Hematopoietic multipotent progenitor cell treated with erythropoietin and hydrocortisone succinate and interleukin-3 and kit ligand, for 17 days (in vitro differentiated cells): ENCODE results near the gene ST14.
"Not testable (repeated sequence)": the region's sequence is repeated elsewhere in the genome, so short reads cannot be mapped to it uniquely, and the experiment has no call there.

Experiments used
- DNase-seq: peaks from one replicate; pipeline ENCODE4 v3.0.0-alpha.2; 2015; ENCODE audit warnings: low spot score

Gene ST14

GRCh38 chr11:130164221-130164570, 4.6 kb downstream of the ST14 start:
- no peak for DNase-seq

GRCh38 chr11:130165601-130166456, 6.2 kb downstream of the ST14 start:
- DNase-seq: no peak

- no peak for DNase-seq
Measured at GRCh38 chr11:130166457-130166784, 6.8 kb downstream of the ST14 start.

DNA sequence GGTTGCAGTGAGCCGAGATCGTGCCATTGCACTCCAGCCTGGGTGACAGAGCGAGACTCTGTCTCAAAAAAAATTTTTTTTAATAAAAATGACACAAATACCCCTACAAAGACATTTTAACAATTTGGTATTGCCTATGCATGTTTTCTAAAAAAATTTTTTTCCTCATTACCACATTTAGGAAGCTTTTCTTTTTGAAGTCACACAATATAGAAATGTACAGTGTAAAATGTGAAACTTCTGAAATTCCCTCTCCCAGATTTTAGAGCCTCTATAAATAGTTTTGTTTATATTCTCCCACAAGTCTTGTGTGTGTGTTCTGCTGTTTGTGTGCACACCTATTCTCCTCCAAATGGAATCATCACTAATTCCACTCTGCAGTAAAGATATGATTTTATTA, 7.6 kb downstream of the ST14 start:
- DNase-seq: no peak

GRCh38 chr11:130168105-130168504, 8.5 kb downstream of the ST14 start:
- DNase-seq: no peak

GRCh38 chr11:130170345-130170744, 10.8 kb downstream of the ST14 start:
- no peak for DNase-seq

DNA sequence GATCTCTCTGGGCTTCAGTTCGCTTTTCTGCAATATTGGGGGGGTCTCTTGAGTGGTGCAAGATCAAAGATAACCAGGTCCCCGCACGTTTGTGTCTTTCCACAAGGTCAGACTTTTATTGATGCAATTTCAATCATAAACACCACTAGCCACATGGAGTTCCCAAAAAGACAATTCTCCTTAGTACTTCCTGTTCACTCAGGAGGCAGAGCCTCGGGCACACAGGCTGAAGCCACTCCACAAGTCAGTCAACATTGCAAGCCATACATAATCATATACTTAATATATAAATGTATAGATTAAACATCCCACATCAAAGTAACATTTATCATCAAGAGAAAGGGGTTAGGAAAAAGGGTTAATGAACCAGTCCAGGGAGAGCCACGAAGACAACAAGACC, 12.0 kb downstream of the ST14 start:
- DNase-seq: no peak

GRCh38 chr11:130172001-130172400, 12.4 kb downstream of the ST14 start:
- not testable (repeated sequence) for DNase-seq

- DNase-seq: no peak
Measured at GRCh38 chr11:130174642-130175041, 15.1 kb downstream of the ST14 start.

GRCh38 chr11:130175898-130176297, 16.3 kb downstream of the ST14 start:
- DNase-seq: no peak

GRCh38 chr11:130177782-130178181, 18.2 kb downstream of the ST14 start:
- no peak for DNase-seq

DNA sequence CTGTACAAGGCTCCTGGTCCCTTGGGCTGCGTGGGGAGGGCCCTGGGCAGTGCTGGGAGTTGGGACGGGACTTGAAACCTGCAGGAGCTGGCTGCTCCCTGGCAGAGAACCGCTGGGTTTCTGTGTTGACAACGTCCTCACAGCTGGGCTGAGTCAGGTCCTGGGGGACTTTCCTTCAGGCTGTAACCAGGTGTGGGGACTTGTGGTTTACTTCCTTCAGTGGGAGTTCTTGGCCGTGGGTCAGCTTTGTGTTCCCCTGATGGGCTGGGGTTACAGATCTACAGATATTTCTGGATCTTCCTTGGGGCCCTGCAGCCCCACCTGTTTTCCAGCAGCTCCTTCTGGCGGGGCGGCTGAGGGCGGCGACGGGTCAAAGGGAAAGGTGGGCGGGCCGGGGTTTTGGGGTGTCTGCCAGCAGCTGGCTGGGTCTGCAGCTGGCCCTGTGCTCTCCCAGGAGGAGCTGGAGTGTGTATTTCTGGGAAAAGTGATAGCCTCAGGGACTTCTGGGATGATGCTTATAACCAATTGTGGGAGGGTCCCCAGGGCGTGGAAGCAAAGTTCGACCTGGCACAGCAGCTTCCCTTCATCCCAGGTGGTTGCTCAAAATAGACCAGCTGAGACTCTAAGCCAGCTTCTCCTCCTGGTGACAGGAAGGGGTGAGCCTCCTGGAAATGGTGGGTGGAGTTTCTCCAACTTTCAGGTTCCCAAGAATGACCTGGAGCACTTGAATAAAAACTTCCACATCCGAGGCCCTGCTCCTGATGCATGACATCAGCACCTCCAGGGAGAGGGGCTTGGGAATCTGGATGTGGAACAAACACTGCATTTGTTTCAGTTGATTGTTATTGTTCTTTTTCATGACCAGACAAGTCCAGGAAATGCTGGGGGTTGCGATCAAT, 19.1 kb downstream of the ST14 start:
- DNase-seq: no peak

DNA sequence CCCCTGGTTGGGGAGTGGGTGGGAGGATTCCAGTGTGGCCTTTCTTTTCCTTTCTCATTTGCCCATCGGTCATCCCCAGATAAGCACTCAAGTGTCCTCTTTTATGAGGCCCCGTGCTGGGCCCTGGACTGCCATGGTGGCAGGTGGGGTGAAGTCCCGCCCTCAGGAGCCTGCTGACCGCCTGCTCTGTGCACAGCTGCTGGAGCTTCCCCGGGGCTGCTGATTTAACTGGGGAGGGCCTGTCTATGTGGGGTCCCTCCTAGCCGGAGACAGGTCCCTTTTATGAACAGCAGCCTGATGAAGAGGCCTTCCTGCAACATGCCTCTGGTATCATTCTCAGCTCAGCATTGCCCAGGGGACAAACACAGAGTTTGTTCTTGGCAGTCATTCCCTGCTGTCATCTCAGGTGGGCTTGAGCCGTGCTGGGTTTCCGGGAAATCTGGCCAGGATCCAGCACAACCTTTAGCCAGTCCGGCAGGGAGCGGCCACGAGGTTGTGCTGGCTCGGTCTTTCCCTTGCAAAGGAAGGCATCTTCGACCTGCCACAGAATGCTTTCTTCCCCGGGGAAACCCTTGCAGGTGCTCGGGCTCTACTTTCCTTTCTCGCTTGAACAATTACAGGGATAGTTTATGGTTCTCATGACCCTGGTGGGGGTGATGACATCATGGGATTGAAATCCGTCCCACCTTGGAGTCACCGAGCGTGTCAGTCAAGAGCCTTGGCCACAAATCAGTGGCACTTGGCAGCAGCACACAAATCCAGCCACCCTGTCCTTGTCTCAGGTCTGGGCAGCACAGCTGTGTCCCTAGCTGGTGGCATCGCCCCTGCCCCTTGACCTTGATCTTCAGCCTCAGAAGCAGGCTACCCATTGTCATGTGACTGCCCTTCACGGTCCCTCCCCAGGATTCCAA, 20.1 kb downstream of the ST14 start:
- no peak for DNase-seq

- no peak for DNase-seq
Measured at GRCh38 chr11:130180491-130180890, 20.9 kb downstream of the ST14 start.

GRCh38 chr11:130180896-130181294, 21.3 kb downstream of the ST14 start:
- no peak for DNase-seq

DNA sequence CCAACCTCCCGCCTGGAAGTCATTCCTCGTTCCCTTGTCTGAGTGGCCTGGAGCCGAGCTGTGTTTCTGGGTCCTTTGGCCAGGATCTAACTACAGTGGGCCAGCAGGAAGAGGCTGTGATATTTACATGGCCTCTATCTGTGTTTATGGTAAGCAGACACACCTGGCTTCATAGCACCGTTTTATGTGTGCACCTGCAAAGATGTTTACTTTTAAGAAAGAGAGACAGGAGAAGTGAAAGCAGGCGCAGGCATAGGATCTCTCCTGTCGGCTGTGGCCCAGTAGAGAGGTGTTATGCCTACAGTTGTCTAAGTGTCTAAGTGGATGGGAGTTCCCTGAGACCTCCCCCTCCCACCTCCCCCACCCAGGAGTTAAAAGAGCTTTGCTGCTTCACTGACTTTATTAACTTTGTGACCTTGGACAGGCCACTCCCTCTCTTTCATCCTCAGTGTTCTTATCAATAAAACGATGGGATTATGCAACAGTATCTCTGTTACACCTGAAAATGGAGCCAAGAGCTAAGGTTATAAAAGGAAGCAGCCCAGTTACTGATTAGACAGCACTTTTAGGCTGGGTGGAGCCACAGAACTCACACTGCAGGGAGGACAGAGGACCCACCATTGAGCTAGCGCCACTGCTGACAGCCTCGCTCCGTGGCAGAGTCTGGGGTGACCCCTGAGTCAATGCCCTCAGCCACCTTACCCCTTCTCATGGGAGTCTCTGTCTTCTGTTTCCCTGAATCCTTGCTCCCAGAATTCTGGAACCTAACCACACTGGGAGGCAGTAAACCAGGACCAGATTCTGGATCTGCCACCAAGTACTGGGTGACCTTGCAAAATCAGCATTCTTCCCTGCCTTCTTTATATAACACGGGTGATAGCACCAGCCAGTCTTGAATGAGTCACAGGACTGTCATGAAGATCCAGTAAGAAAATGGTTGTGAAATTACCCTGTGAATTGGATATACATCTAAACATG, 22.0 kb downstream of the ST14 start:
- no peak for DNase-seq

GRCh38 chr11:130183878-130184610, 24.5 kb downstream of the ST14 start:
- DNase-seq: no peak

DNA sequence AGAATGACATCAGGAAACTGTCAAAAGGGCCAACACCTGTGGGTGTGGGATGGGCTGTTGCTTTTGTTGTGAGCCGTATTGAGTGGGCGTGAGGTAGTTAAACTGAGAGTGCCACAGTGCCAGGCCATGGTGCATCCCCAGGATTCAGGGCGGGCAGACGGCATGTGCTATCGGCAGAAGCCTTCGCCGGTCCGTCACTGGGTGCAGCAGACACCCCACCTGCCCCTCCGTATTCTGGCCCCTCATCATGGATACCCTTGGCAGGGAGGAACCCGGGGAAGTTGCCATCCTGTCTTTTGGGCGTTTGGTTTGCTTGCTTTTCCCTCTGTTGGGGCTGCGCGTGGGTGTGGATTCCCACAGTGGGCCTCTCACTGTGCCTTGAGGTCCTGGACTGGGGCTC, 27.5 kb downstream of the ST14 start:
- DNase-seq: no peak

DNA sequence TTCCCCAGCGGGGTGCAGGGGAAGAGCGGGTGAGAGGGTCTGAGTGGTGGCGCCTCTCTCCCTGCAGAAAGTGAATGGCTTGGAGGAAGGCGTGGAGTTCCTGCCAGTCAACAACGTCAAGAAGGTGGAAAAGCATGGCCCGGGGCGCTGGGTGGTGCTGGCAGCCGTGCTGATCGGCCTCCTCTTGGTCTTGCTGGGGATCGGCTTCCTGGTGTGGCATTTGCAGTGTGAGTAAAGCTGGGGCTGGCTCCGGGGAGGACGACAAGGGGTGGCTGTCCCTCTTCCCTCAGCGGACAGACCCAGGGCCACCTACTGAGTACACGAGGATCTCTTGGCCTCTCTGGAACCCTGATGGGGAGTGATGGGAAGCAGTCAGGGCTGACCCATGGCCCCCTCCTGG, 28.5 kb downstream of the ST14 start:
- DNase-seq: no peak

- DNase-seq: no peak
Measured at GRCh38 chr11:130188585-130189347, 29.2 kb downstream of the ST14 start.
